GM23338 (cell line): Measurements from ENCODE around the gene CDYL. TPM values are rescaled to one million over a fixed set of nuclear protein-coding genes. Genes with fewer than 3 reads are reported as not detected.
A peak's percentile ranks its signal among the peaks of the same experiment; 100 is the strongest.

ENCODE experiments used
- ATAC-seq: fragments of 200-7000 bp; cut with Tn5 transposase; 3 replicates; pipeline ENCODE4 v1.9.1; 2020
- DNase-seq: peaks from one replicate; pipeline ENCODE4 v3.0.0-alpha.2; 2015; ENCODE audit warnings: low spot score
- H2AFZ ChIP-seq: fragments of 200-600 bp; sonication (generic); 2 replicates; pipeline ENCODE4 v1.8.0; 2016; ENCODE audit warnings: antibody characterized with exemption, mild to moderate bottlenecking, moderate library complexity
- H3F3A ChIP-seq: fragments of 200-600 bp; sonication (generic); replicated peaks from 2 replicates; pipeline ENCODE4 v1.8.0; 2017; ENCODE audit warnings: antibody characterized with exemption, mixed run types, low read depth
- H3K27ac ChIP-seq: fragments of 200-600 bp; sonication (generic); 2 replicates; pipeline ENCODE4 v1.6.1; 2016; ENCODE audit warnings: low read depth
- H3K27me3 ChIP-seq: fragments of 200-600 bp; sonication (generic); 2 replicates; pipeline ENCODE4 v1.8.0; 2016; ENCODE audit warnings: mild to moderate bottlenecking, mixed run types, moderate library complexity; ENCODE audit not compliant: insufficient read depth
- H3K36me3 ChIP-seq: fragments of 200-600 bp; sonication (generic); 2 replicates; pipeline ENCODE4 v1.8.0; 2016; ENCODE audit warnings: mild to moderate bottlenecking; ENCODE audit not compliant: insufficient read depth
- H3K4me1 ChIP-seq: fragments of 200-600 bp; sonication (generic); 2 replicates; pipeline ENCODE4 v1.8.0; 2016; ENCODE audit warnings: mild to moderate bottlenecking, moderate library complexity; ENCODE audit not compliant: insufficient read depth
- H3K4me2 ChIP-seq: fragments of 200-600 bp; sonication (generic); 2 replicates; pipeline ENCODE4 v1.7.1; 2017; ENCODE audit warnings: mixed run types
- H3K4me3 ChIP-seq: fragments of 200-600 bp; sonication (generic); 2 replicates; pipeline ENCODE4 v1.6.1; 2016; ENCODE audit warnings: mixed run types
- H3K79me2 ChIP-seq: fragments of 200-600 bp; sonication (generic); replicated peaks from 2 replicates; pipeline ENCODE4 v1.8.0; 2017; ENCODE audit warnings: mild to moderate bottlenecking; ENCODE audit not compliant: insufficient read depth
- H3K9me2 ChIP-seq: fragments of 200-600 bp; sonication (generic); 2 replicates; pipeline ENCODE4 v1.8.0; 2017; ENCODE audit not compliant: insufficient read depth
- H4K20me1 ChIP-seq: fragments of 200-600 bp; sonication (generic); replicated peaks from 2 replicates; pipeline ENCODE4 v1.8.0; 2017; ENCODE audit warnings: mild to moderate bottlenecking; ENCODE audit not compliant: insufficient read depth
- H3K27ac Mint-ChIP-seq: 2 replicates; pipeline ENCODE4 v1.8.0; 2020; ENCODE audit warnings: inconsistent platforms, mild to moderate bottlenecking, moderate library complexity, mixed read lengths
- H3K27me3 Mint-ChIP-seq: 3 replicates; pipeline ENCODE4 v1.8.0; 2022; ENCODE audit warnings: low read depth, mild to moderate bottlenecking, moderate library complexity, mixed read lengths, inconsistent platforms; ENCODE audit not compliant: insufficient read depth, poor library complexity
- H3K36me3 Mint-ChIP-seq: 3 replicates; pipeline ENCODE4 v1.8.0; 2021; ENCODE audit warnings: low read depth, mild to moderate bottlenecking, inconsistent platforms, moderate library complexity, mixed read lengths
- H3K4me1 Mint-ChIP-seq: 3 replicates; pipeline ENCODE4 v1.8.0; 2020; ENCODE audit warnings: mild to moderate bottlenecking, inconsistent platforms, mixed read lengths
- H3K4me3 Mint-ChIP-seq: 3 replicates; pipeline ENCODE4 v1.8.0; 2021; ENCODE audit warnings: moderate library complexity, mild to moderate bottlenecking, inconsistent platforms, mixed read lengths
- H3K9me3 Mint-ChIP-seq: 3 replicates; pipeline ENCODE4 v1.8.0; 2020; ENCODE audit warnings: moderate library complexity, mild to moderate bottlenecking, inconsistent platforms, mixed read lengths
- EZH2phosphoT487 ChIP-seq: fragments of 200-600 bp; sonication (generic); IDR thresholded peaks from one replicate; pipeline ENCODE4 v1.8.1; 2018; ENCODE audit warnings: antibody characterized with exemption; ENCODE audit not compliant: unreplicated experiment
- NANOG ChIP-seq: IDR thresholded peaks from 2 replicates; pipeline ENCODE4 v1.6.1; 2016; ENCODE audit warnings: antibody characterized with exemption, borderline replicate concordance
- POLR2AphosphoS5 ChIP-seq: IDR thresholded peaks from 2 replicates; pipeline ENCODE4 v1.6.1; 2016; ENCODE audit warnings: antibody characterized with exemption, low read depth
- ZNF114 ChIP-seq: fragments of 250-450 bp; sonication (Bioruptor Pico); IDR thresholded peaks from 2 replicates; pipeline ENCODE4 v1.5.0; 2020; ENCODE audit warnings: mild to moderate bottlenecking, moderate library complexity
- polyA plus RNA-seq: library from polyadenylated mRNA; unstranded; fragments of >200 nt; fragmentation: Nextera tagmentation; extraction: Ambion mirVana; gene quantifications from 2 replicates; pipeline ENCODE4 v1.2.1, GENCODE V29; 2016
- total RNA-seq: library from RNA; depleted of rRNA; stranded (reverse); fragments of >200 nt; shearing (Covaris generic); gene quantifications from 2 replicates; pipeline ENCODE4 v1.2.3, GENCODE V29; 2014
- TF ChIP-seq, protein P1 (sequence below): IDR thresholded peaks from one replicate; pipeline ENCODE4 v1.6.1; 2018; ENCODE audit warnings: antibody characterized with exemption; ENCODE audit not compliant: unreplicated experiment
- TF ChIP-seq, protein P2 (sequence below): fragments of 250-450 bp; sonication (Bioruptor Pico); IDR thresholded peaks from 2 replicates; pipeline ENCODE4 v1.5.0; 2020; ENCODE audit warnings: mild to moderate bottlenecking, moderate library complexity

CDYL gene
- total and polyA plus RNA-seq, 2 experiments from 2014 or later, result 67.2 to 128 TPM

DNA sequence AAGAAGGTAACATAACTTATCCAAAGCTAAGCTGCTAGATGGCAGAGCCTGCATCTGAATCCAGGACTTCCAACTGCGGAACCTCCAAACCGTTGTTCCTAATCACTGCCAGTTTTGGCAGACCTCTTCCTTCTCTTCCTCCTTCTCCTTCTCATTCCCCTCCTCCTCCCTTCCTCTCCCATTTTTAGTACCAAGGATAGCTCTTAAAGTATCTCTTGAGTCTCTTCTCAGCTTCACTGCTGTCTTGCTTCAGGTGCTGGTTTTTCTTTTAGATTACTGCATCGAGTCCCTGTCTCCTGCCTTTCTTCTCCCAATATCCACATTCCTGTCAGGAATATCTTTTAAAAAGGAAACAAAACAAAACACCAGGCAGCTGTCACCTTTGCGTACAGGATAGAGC, 77.1 kb downstream of the CDYL start:
- Histone ChIP-seq H3K36me3 (no peaks in the 10 kb centered on the region; the same call in 1 of the 2 replicates), H3K27ac (no peak overlapping the region), H4K20me1 (peaks cover 90% of the 10 kb centered on the region), H3K4me3 (no peak overlapping the region), H3F3A (0 out of 2 replicates have a peak, but pooled peaks cover 3% of the 10 kb centered on the region), H2AFZ (no peak overlapping the region), H3K9me2 (no peaks in the 10 kb centered on the region), H3K79me2 (peaks cover 100% of the 10 kb centered on the region), H3K4me1 (peaks cover 11% of the 10 kb centered on the region), H3K27me3 (no peaks in the 10 kb centered on the region), H3K4me2 (no peak overlapping the region)
- peaks cover 3% of the 10 kb centered on the region; the same call in 2 of the 3 replicates for H3K36me3 Mint-ChIP-seq
- TF ChIP-seq, protein P1, sequence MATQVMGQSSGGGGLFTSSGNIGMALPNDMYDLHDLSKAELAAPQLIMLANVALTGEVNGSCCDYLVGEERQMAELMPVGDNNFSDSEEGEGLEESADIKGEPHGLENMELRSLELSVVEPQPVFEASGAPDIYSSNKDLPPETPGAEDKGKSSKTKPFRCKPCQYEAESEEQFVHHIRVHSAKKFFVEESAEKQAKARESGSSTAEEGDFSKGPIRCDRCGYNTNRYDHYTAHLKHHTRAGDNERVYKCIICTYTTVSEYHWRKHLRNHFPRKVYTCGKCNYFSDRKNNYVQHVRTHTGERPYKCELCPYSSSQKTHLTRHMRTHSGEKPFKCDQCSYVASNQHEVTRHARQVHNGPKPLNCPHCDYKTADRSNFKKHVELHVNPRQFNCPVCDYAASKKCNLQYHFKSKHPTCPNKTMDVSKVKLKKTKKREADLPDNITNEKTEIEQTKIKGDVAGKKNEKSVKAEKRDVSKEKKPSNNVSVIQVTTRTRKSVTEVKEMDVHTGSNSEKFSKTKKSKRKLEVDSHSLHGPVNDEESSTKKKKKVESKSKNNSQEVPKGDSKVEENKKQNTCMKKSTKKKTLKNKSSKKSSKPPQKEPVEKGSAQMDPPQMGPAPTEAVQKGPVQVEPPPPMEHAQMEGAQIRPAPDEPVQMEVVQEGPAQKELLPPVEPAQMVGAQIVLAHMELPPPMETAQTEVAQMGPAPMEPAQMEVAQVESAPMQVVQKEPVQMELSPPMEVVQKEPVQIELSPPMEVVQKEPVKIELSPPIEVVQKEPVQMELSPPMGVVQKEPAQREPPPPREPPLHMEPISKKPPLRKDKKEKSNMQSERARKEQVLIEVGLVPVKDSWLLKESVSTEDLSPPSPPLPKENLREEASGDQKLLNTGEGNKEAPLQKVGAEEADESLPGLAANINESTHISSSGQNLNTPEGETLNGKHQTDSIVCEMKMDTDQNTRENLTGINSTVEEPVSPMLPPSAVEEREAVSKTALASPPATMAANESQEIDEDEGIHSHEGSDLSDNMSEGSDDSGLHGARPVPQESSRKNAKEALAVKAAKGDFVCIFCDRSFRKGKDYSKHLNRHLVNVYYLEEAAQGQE, result peak; percentile 68
- no peak for TF ChIP-seq ZNF114 (CRISPR knock-in tag)
- no peak overlapping the region for H3K4me3 Mint-ChIP-seq
- ATAC-seq (peak; percentile 39), DNase-seq (peak; percentile 33)
- peaks cover 6% of the 10 kb centered on the region for H3K27me3 Mint-ChIP-seq
- H3K9me3 Mint-ChIP-seq, result no peaks in the 10 kb centered on the region
- peaks cover 59% of the 10 kb centered on the region for H3K4me1 Mint-ChIP-seq
- H3K27ac Mint-ChIP-seq, result no peak overlapping the region

DNA sequence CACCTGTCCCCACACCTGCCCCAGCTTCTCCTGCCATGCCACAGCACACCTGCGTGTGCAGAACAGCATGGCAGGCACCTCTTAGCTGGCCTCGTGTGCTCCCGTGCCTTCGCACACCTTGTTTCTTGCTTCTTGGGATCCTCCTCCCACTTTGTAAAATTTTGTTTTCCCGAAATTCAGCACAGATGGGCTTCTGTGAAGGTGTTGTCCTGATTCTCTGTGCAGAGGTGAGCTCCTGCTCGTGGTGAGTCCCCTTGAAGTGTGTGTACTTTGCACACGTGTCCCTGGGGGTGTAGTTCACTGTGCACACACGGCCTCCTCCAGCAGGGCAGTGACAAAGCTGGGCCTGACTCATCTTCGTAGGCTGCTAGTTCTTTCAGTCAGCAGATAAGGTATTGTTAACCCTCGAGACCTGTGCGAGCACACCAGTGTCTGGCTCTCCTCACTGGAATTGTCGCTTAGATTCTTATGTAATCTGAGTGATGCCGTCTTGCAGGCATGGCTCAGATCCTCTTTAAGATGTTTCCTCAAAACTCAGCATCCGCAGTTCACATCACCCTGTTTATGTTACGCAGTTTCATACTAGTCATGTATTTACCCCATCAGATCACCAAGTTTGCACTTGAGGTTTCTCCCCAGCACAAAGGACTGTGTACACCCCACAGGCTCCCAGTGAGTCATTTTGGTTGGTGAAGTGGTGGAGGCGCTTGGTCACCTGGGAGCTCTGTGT, 77.7 kb downstream of the CDYL start:
- no peaks in the 10 kb centered on the region for H3K9me2 ChIP-seq
- H3K36me3 ChIP-seq, result no peaks in the 10 kb centered on the region; the same call in 1 of the 2 replicates
- DNase-seq (no peak), ATAC-seq (no peak; the same call in 2 of the 3 replicates)
- H3K4me2 ChIP-seq, result no peak overlapping the region
- peaks cover 100% of the 10 kb centered on the region for H3K79me2 ChIP-seq
- peak overlapping the region; percentile 11; the same call in 1 of the 2 replicates for H3K27ac Mint-ChIP-seq
- H3K9me3 Mint-ChIP-seq, result no peaks in the 10 kb centered on the region
- peaks cover 6% of the 10 kb centered on the region for H3K27me3 Mint-ChIP-seq
- no peak overlapping the region for H3K27ac ChIP-seq
- H2AFZ ChIP-seq, result no peak overlapping the region
- H3K36me3 Mint-ChIP-seq, result peaks cover 3% of the 10 kb centered on the region; the same call in 2 of the 3 replicates
- H3K4me1 Mint-ChIP-seq, result peaks cover 62% of the 10 kb centered on the region
- H3K27me3 ChIP-seq, result no peaks in the 10 kb centered on the region
- peaks cover 92% of the 10 kb centered on the region for H4K20me1 ChIP-seq
- 0 out of 2 replicates have a peak, but pooled peaks cover 3% of the 10 kb centered on the region for H3F3A ChIP-seq
- no peak overlapping the region for H3K4me3 ChIP-seq
- H3K4me3 Mint-ChIP-seq, result no peak overlapping the region
- peaks cover 15% of the 10 kb centered on the region for H3K4me1 ChIP-seq
- TF ChIP-seq POLR2AphosphoS5, result no peak
- TF ChIP-seq, protein P1, result no peak
- no peak for TF ChIP-seq ZNF114 (CRISPR knock-in tag)
- TF ChIP-seq NANOG, result no peak
- TF ChIP-seq EZH2phosphoT487, result no peak
- TF ChIP-seq, protein P2, sequence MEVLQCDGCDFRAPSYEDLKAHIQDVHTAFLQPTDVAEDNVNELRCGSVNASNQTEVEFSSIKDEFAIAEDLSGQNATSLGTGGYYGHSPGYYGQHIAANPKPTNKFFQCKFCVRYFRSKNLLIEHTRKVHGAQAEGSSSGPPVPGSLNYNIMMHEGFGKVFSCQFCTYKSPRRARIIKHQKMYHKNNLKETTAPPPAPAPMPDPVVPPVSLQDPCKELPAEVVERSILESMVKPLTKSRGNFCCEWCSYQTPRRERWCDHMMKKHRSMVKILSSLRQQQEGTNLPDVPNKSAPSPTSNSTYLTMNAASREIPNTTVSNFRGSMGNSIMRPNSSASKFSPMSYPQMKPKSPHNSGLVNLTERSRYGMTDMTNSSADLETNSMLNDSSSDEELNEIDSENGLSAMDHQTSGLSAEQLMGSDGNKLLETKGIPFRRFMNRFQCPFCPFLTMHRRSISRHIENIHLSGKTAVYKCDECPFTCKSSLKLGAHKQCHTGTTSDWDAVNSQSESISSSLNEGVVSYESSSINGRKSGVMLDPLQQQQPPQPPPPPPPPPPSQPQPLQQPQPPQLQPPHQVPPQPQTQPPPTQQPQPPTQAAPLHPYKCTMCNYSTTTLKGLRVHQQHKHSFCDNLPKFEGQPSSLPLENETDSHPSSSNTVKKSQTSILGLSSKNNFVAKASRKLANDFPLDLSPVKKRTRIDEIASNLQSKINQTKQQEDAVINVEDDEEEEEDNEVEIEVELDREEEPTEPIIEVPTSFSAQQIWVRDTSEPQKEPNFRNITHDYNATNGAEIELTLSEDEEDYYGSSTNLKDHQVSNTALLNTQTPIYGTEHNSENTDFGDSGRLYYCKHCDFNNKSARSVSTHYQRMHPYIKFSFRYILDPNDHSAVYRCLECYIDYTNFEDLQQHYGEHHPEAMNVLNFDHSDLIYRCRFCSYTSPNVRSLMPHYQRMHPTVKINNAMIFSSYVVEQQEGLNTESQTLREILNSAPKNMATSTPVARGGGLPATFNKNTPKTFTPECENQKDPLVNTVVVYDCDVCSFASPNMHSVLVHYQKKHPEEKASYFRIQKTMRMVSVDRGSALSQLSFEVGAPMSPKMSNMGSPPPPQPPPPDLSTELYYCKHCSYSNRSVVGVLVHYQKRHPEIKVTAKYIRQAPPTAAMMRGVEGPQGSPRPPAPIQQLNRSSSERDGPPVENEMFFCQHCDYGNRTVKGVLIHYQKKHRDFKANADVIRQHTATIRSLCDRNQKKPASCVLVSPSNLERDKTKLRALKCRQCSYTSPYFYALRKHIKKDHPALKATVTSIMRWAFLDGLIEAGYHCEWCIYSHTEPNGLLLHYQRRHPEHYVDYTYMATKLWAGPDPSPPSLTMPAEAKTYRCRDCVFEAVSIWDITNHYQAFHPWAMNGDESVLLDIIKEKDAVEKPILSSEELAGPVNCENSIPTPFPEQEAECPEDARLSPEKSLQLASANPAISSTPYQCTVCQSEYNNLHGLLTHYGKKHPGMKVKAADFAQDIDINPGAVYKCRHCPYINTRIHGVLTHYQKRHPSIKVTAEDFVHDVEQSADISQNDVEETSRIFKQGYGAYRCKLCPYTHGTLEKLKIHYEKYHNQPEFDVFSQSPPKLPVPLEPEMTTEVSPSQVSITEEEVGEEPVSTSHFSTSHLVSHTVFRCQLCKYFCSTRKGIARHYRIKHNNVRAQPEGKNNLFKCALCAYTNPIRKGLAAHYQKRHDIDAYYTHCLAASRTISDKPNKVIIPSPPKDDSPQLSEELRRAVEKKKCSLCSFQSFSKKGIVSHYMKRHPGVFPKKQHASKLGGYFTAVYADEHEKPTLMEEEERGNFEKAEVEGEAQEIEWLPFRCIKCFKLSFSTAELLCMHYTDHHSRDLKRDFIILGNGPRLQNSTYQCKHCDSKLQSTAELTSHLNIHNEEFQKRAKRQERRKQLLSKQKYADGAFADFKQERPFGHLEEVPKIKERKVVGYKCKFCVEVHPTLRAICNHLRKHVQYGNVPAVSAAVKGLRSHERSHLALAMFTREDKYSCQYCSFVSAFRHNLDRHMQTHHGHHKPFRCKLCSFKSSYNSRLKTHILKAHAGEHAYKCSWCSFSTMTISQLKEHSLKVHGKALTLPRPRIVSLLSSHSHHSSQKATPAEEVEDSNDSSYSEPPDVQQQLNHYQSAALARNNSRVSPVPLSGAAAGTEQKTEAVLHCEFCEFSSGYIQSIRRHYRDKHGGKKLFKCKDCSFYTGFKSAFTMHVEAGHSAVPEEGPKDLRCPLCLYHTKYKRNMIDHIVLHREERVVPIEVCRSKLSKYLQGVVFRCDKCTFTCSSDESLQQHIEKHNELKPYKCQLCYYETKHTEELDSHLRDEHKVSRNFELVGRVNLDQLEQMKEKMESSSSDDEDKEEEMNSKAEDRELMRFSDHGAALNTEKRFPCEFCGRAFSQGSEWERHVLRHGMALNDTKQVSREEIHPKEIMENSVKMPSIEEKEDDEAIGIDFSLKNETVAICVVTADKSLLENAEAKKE (CRISPR knock-in tag), result no peak
